OCI-LY1 (cell line): ENCODE measurements around the gene CCDC141.

Source experiments
- EZH2 ChIP-seq: fragments of 200-600 bp; sonication (generic), shearing (Covaris generic); IDR thresholded peaks from 2 replicates; pipeline ENCODE4 v1.8.0; 2017; ENCODE audit warnings: borderline replicate concordance, mixed run types, mild to moderate bottlenecking, antibody characterized with exemption, low read length, moderate library complexity, mixed read lengths
- TF ChIP-seq, protein P1 (sequence below): fragments of 200-600 bp; sonication (generic), shearing (Covaris generic); IDR thresholded peaks from 2 replicates; pipeline ENCODE4 v1.5.1; 2017; ENCODE audit warnings: mild to moderate bottlenecking, antibody characterized with exemption, low read length, moderate library complexity, mixed read lengths

DNA sequence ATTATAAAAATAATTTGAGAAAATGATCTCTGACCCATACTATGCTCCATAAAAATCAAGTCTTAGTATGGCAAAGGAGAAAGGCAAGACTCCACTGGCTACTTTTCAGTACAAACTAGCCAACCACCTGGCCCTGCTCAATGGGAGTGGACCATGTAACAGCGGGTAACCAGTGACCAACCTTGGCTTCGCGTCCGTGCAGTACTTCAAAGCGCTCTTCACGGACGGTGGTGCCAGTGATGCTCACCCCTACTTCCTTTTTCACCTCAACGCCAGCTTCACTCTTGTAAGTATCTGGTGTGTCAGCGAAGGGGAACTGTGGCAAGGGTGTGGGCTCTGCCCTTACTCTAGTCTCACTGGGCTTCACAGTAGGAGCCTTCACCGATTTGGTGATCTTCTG lies 266.0 kb downstream of the CCDC141 start:
- TF ChIP-seq, protein P1, sequence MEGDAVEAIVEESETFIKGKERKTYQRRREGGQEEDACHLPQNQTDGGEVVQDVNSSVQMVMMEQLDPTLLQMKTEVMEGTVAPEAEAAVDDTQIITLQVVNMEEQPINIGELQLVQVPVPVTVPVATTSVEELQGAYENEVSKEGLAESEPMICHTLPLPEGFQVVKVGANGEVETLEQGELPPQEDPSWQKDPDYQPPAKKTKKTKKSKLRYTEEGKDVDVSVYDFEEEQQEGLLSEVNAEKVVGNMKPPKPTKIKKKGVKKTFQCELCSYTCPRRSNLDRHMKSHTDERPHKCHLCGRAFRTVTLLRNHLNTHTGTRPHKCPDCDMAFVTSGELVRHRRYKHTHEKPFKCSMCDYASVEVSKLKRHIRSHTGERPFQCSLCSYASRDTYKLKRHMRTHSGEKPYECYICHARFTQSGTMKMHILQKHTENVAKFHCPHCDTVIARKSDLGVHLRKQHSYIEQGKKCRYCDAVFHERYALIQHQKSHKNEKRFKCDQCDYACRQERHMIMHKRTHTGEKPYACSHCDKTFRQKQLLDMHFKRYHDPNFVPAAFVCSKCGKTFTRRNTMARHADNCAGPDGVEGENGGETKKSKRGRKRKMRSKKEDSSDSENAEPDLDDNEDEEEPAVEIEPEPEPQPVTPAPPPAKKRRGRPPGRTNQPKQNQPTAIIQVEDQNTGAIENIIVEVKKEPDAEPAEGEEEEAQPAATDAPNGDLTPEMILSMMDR = no peak
- no peak for TF ChIP-seq EZH2
